Measurements from ENCODE around the gene XYLT1.

Gene XYLT1

GRCh38 chr16:17373533-17373932 lies 97.2 kb downstream of the XYLT1 start:
- no peak overlapping the region for H3K4me3 ChIP-seq (ENCODE audit: low read depth, low read length)
- TF ChIP-seq CTCF (IDR thresholded peaks at IDR 0.05; ENCODE audit: borderline replicate concordance, insufficient read depth, low read depth, low read length): no peak

- no peak for TF ChIP-seq CTCF (IDR thresholded peaks at IDR 0.05; ENCODE audit: borderline replicate concordance, insufficient read depth, low read depth, low read length)
- no peak overlapping the region for H3K4me3 ChIP-seq (ENCODE audit: low read depth, low read length)
Measured at GRCh38 chr16:17372386-17372785, 98.4 kb downstream of the XYLT1 start.

- no peak overlapping the region for H3K4me3 ChIP-seq (ENCODE audit: low read depth, low read length)
- no peak for TF ChIP-seq CTCF (IDR thresholded peaks at IDR 0.05; ENCODE audit: borderline replicate concordance, insufficient read depth, low read depth, low read length)
Measured at GRCh38 chr16:17371299-17371698, 99.5 kb downstream of the XYLT1 start.

GRCh38 chr16:17370731-17371285 lies 100.0 kb downstream of the XYLT1 start:
- H3K4me3 ChIP-seq (ENCODE audit: low read depth, low read length): no peak overlapping the region
- no peak for TF ChIP-seq CTCF (IDR thresholded peaks at IDR 0.05; ENCODE audit: borderline replicate concordance, insufficient read depth, low read depth, low read length)

- no peak for TF ChIP-seq CTCF (IDR thresholded peaks at IDR 0.05; ENCODE audit: borderline replicate concordance, insufficient read depth, low read depth, low read length)
- no peak overlapping the region for H3K4me3 ChIP-seq (ENCODE audit: low read depth, low read length)
Measured at GRCh38 chr16:17370223-17370707, 100.5 kb downstream of the XYLT1 start.

- no peak overlapping the region for H3K4me3 ChIP-seq (ENCODE audit: low read depth, low read length)
- no peak for TF ChIP-seq CTCF (IDR thresholded peaks at IDR 0.05; ENCODE audit: borderline replicate concordance, insufficient read depth, low read depth, low read length)
Measured at GRCh38 chr16:17369421-17370222, 101.1 kb downstream of the XYLT1 start.

GRCh38 chr16:17368951-17369350 lies 101.8 kb downstream of the XYLT1 start:
- TF ChIP-seq CTCF (IDR thresholded peaks at IDR 0.05; ENCODE audit: borderline replicate concordance, insufficient read depth, low read depth, low read length): no peak
- H3K4me3 ChIP-seq (ENCODE audit: low read depth, low read length): no peak overlapping the region

Measured in GM12875 (cell line).